ENCODE data around the gene IZUMO4.

- TF ChIP-seq YY1 (IDR thresholded peaks at IDR 0.05; ENCODE audit: insufficient read depth, insufficient read length) (no peak), ZNF274 (IDR thresholded peaks at IDR 0.05; ENCODE audit: low read depth, low read length) (no peak), SUZ12 (IDR thresholded peaks at IDR 0.05; ENCODE audit: extremely low read depth, insufficient read depth, insufficient read length) (no peak)
Observed at GRCh38 chr19:2111886-2112285, 15.2 kb downstream of the IZUMO4 start.
